ENCODE data around the gene COL1A1. TPM values are rescaled to one million over a fixed set of nuclear protein-coding genes. Genes with fewer than 3 reads are reported as not detected.

COL1A1 gene
- total RNA-seq, 2 donors from 2014 or later = 456 to 1,821 TPM

GRCh38 chr17:50217591-50217990 is 16.2 kb upstream of the COL1A1 start:
- DNase-seq (ENCODE audit: low spot score) = no peak
- intact Hi-C loops (cut with DNase I) = no loop called here

- DNase-seq (ENCODE audit: low spot score) = no peak
- intact Hi-C loops (cut with DNase I) = no loop called here
Measured at GRCh38 chr17:50214976-50215760, 13.7 kb upstream of the COL1A1 start.

GRCh38 chr17:50213026-50214022 is 11.9 kb upstream of the COL1A1 start:
- intact Hi-C loops (cut with DNase I) = no loop called here
- no peak for DNase-seq (ENCODE audit: low spot score)

- peak; percentile 83 for DNase-seq (ENCODE audit: low spot score)
Measured at GRCh38 chr17:50212121-50212843, 10.9 kb upstream of the COL1A1 start.

GRCh38 chr17:50211249-50212120 is 10.1 kb upstream of the COL1A1 start:
- intact Hi-C loops (cut with DNase I) = no loop called here

More at GRCh38 chr17:50212121-50212843, 10.9 kb upstream of the COL1A1 start:
- intact Hi-C loops (cut with DNase I) = no loop called here

GRCh38 chr17:50210240-50211225 is 9.1 kb upstream of the COL1A1 start:
- intact Hi-C loops (cut with DNase I) = no loop called here
- DNase-seq (ENCODE audit: low spot score) = peak; percentile 96

More at GRCh38 chr17:50211249-50212120, 10.1 kb upstream of the COL1A1 start:
- peak; percentile 82 for DNase-seq (ENCODE audit: low spot score)

- peak; percentile 98 for DNase-seq (ENCODE audit: low spot score)
Measured at GRCh38 chr17:50209472-50210239, 8.2 kb upstream of the COL1A1 start.

GRCh38 chr17:50209133-50209471 is 7.7 kb upstream of the COL1A1 start:
- intact Hi-C loops (cut with DNase I) = no loop called here
- DNase-seq (ENCODE audit: low spot score) = no peak

More at GRCh38 chr17:50209472-50210239, 8.2 kb upstream of the COL1A1 start:
- intact Hi-C loops (cut with DNase I) = no loop called here

- intact Hi-C loops (cut with DNase I) = no loop called here
- DNase-seq (ENCODE audit: low spot score) = no peak
Measured at GRCh38 chr17:50208611-50209061, 7.2 kb upstream of the COL1A1 start.

GRCh38 chr17:50207792-50208567 is 6.5 kb upstream of the COL1A1 start:
- DNase-seq (ENCODE audit: low spot score) = peak; percentile 62
- intact Hi-C loops (cut with DNase I) = no loop called here

- intact Hi-C loops (cut with DNase I) = no loop called here
- peak; percentile 25 for DNase-seq (ENCODE audit: low spot score)
Measured at GRCh38 chr17:50207315-50207714, 5.9 kb upstream of the COL1A1 start.

- peak; percentile 87 for DNase-seq (ENCODE audit: low spot score)
- intact Hi-C loops (cut with DNase I) = no loop called here
Measured at GRCh38 chr17:50206604-50207293, 5.3 kb upstream of the COL1A1 start.

GRCh38 chr17:50205963-50206505 is 4.6 kb upstream of the COL1A1 start:
- intact Hi-C loops (cut with DNase I) = no loop called here
- DNase-seq (ENCODE audit: low spot score) = no peak

- intact Hi-C loops (cut with DNase I) = no loop called here
- DNase-seq (ENCODE audit: low spot score) = peak; percentile 82
Measured at GRCh38 chr17:50205111-50205962, 3.9 kb upstream of the COL1A1 start.

Data from posterior vena cava (tissue), 2 donors.